Measurements from ENCODE around the gene CD8B.

CD8B gene

GRCh38 chr2:86808315-86809161, 53.1 kb downstream of the CD8B start:
- TF ChIP-seq ZFX (IDR thresholded peaks at IDR 0.05) (no peak), CTCF (conservative IDR thresholded peaks at IDR 0.05) (peak; percentile 84)
- H3K27ac ChIP-seq = peak overlapping the region; percentile 64

- TF ChIP-seq CTCF (conservative IDR thresholded peaks at IDR 0.05) (no peak), ZFX (IDR thresholded peaks at IDR 0.05) (no peak)
- peak overlapping the region; percentile 64 for H3K27ac ChIP-seq
These were observed 54.0 kb downstream of the CD8B start for GRCh38 chr2:86807468-86808275.

GRCh38 chr2:86807133-86807467, 54.6 kb downstream of the CD8B start:
- TF ChIP-seq CTCF (conservative IDR thresholded peaks at IDR 0.05) (no peak), ZFX (IDR thresholded peaks at IDR 0.05) (no peak)
- H3K27ac ChIP-seq = peak overlapping the region; percentile 64

- no peak overlapping the region; the same call in 1 of the 2 replicates for H3K27ac ChIP-seq
- no peak for TF ChIP-seq ZFX (IDR thresholded peaks at IDR 0.05)
- no peak for TF ChIP-seq CTCF (conservative IDR thresholded peaks at IDR 0.05)
These were observed 55.4 kb downstream of the CD8B start for GRCh38 chr2:86806059-86806857.

GRCh38 chr2:86800856-86801567, 60.7 kb downstream of the CD8B start:
- no peak overlapping the region for H3K27ac ChIP-seq
- no peak for TF ChIP-seq CTCF (conservative IDR thresholded peaks at IDR 0.05)
- no peak for TF ChIP-seq ZFX (IDR thresholded peaks at IDR 0.05)

GRCh38 chr2:86794861-86795260, 66.8 kb downstream of the CD8B start:
- no peak for TF ChIP-seq CTCF (conservative IDR thresholded peaks at IDR 0.05)
- no peak for TF ChIP-seq ZFX (IDR thresholded peaks at IDR 0.05)

More at GRCh38 chr2:86794861-86795260, 66.8 kb downstream of the CD8B start:
- H3K27ac ChIP-seq = no peak overlapping the region

Measured in C4-2B (cell line).